Right atrium auricular region (tissue), 2 donors: Measurements from ENCODE around the gene AKR1D1. TPM values are rescaled to one million over a fixed set of nuclear protein-coding genes. Genes with fewer than 3 reads are reported as not detected.

Source experiments
- DNase-seq: peaks from one replicate; pipeline ENCODE4 v3.0.0-alpha.2; 2019; ENCODE audit warnings: low spot score
- H3K27ac ChIP-seq, 2 donors: fragments of 200-600 bp; sonication (generic); 1 replicate in 1 of 2; 2 replicates in 1 of 2; pipeline ENCODE4 v1.5.1; 2016 to 2019
- H3K27me3 ChIP-seq, 2 donors: fragments of 200-600 bp; sonication (generic); one replicate each; pipeline versions ENCODE4 v1.5.1 to v1.6.0; 2017 to 2019
- H3K36me3 ChIP-seq: fragments of 200-600 bp; sonication (generic); one replicate; pipeline ENCODE4 v1.5.1; 2016
- H3K4me1 ChIP-seq, 2 donors: fragments of 200-600 bp; sonication (generic); one replicate each; pipeline versions ENCODE4 v1.5.1 to v1.6.0; 2017 to 2019
- H3K4me3 ChIP-seq, 2 donors: fragments of 200-600 bp; sonication (generic); 1 replicate in 1 of 2; 2 replicates in 1 of 2; pipeline ENCODE4 v1.5.1; 2017 to 2019; ENCODE audit warnings: mild to moderate bottlenecking in 1 of 2, moderate library complexity in 1 of 2
- H3K9me3 ChIP-seq, 2 donors: fragments of 200-600 bp; sonication (generic); one replicate each; pipeline ENCODE4 v1.5.1; 2019
- CTCF ChIP-seq, 2 donors: fragments of 200-600 bp; sonication (generic); IDR thresholded peaks; one replicate each; pipeline ENCODE4 v1.5.1; 2019; ENCODE audit warnings: antibody characterized with exemption in 2 of 2
- total RNA-seq, 2 donors: library from RNA; depleted of rRNA; stranded (reverse); fragments of >200 nt; gene quantifications; one replicate each; pipeline ENCODE4 v1.1.0, GENCODE V29; 2016

Gene AKR1D1
- total RNA-seq, 2 donors from 2014 or later = not detected

DNA sequence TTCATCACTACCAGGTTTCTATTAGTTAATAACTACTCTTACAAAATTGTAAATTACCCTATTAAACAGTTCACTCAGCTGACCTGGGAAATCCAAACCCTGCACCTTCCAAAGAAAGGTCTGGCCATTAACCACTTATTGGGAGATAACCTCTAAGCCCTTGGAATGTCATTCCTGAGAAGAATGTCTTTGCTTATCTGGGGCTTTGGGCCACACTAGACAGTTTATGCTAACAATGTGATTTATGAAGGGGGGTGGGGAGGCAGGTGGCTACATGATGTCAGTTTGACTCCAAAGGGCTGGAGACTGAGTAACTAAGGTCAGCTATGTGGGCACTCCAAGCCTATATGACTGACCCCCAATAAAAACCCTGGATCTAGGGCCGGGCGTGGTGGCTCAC, 50.7 kb downstream of the AKR1D1 start:
- TF ChIP-seq CTCF (IDR thresholded peaks at IDR 0.05) = no peak
- H3K4me3 ChIP-seq = no peak overlapping the region
- DNase-seq = no peak
- no peaks in the 10 kb centered on the region for H3K4me1 ChIP-seq
- H3K36me3 ChIP-seq = no peaks in the 10 kb centered on the region
- no peak overlapping the region for H3K27ac ChIP-seq
- no peaks in the 10 kb centered on the region for H3K27me3 ChIP-seq
- no peaks in the 10 kb centered on the region for H3K9me3 ChIP-seq

DNA sequence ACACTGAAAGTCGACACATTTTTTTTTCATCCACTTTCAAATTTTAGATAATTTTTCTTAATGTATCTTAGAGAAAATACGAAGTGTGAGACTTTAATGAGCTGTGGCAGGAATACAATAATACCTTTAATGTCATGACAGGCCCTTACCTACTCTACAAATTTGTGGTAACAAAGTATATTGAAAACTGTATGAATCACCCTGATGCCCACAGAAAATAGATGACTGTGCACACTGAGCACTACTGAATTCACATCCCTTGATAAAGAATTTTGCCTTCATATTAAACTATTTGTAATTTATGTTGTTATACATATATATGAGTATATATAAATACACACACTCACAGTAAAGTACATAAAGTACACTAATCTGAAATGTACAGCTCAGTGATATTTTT, 51.7 kb downstream of the AKR1D1 start:
- Histone ChIP-seq H3K27ac (no peak overlapping the region), H3K4me3 (no peak overlapping the region), H3K4me1 (no peaks in the 10 kb centered on the region), H3K36me3 (no peaks in the 10 kb centered on the region), H3K27me3 (no peaks in the 10 kb centered on the region), H3K9me3 (no peaks in the 10 kb centered on the region)
- no peak for TF ChIP-seq CTCF (IDR thresholded peaks at IDR 0.05)
- DNase-seq = no peak

GRCh38 chr7:138129551-138130165, 53.4 kb downstream of the AKR1D1 start:
- no peaks in the 10 kb centered on the region for H3K9me3 ChIP-seq
- no peaks in the 10 kb centered on the region for H3K27me3 ChIP-seq
- H3K27ac ChIP-seq = no peak overlapping the region
- H3K36me3 ChIP-seq = no peaks in the 10 kb centered on the region
- H3K4me3 ChIP-seq = no peak overlapping the region
- TF ChIP-seq CTCF (IDR thresholded peaks at IDR 0.05) = no peak
- DNase-seq = no peak
- H3K4me1 ChIP-seq = no peaks in the 10 kb centered on the region

GRCh38 chr7:138137423-138138171, 61.3 kb downstream of the AKR1D1 start:
- no peaks in the 10 kb centered on the region for H3K36me3 ChIP-seq

DNA sequence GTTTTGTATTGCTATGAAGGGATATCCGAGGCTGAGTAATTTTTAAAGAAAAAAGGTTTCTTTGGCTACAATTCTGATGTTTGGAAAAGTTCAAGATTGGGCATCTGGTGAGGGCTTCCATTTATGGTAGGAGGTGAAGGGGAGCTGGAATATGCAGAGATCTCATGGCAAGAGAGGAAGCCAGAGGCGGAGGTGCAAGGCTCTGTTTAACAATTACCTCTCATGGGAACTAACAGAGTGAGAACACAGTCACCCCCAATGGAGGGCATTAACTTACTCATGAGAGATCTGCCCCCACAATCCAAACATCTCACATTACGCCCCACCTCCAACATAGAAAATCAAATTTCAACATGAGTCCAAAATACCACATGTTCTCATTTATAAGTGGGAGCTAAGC, 62.0 kb downstream of the AKR1D1 start:
- no peak for DNase-seq
- no peak overlapping the region for H3K4me3 ChIP-seq
- no peak for TF ChIP-seq CTCF (IDR thresholded peaks at IDR 0.05)
- H3K27me3 ChIP-seq = no peaks in the 10 kb centered on the region
- H3K4me1 ChIP-seq = no peaks in the 10 kb centered on the region
- no peaks in the 10 kb centered on the region for H3K36me3 ChIP-seq
- H3K9me3 ChIP-seq = no peaks in the 10 kb centered on the region
- no peak overlapping the region for H3K27ac ChIP-seq

More at GRCh38 chr7:138137423-138138171, 61.3 kb downstream of the AKR1D1 start:
- DNase-seq = no peak
- Histone ChIP-seq H3K27me3 (no peaks in the 10 kb centered on the region), H3K27ac (no peak overlapping the region), H3K4me3 (no peak overlapping the region), H3K9me3 (no peaks in the 10 kb centered on the region), H3K4me1 (no peaks in the 10 kb centered on the region)
- no peak for TF ChIP-seq CTCF (IDR thresholded peaks at IDR 0.05)
